GM19035 (cell line): ENCODE results near the gene ABCA13.
A peak's percentile ranks its signal among the peaks of the same experiment; 100 is the strongest.

Source experiments
- ATAC-seq: cut with Tn5 transposase; IDR thresholded peaks from one replicate; pipeline ENCODE4 v1.9.1; 2021; ENCODE audit not compliant: unreplicated experiment

The ABCA13 gene

DNA sequence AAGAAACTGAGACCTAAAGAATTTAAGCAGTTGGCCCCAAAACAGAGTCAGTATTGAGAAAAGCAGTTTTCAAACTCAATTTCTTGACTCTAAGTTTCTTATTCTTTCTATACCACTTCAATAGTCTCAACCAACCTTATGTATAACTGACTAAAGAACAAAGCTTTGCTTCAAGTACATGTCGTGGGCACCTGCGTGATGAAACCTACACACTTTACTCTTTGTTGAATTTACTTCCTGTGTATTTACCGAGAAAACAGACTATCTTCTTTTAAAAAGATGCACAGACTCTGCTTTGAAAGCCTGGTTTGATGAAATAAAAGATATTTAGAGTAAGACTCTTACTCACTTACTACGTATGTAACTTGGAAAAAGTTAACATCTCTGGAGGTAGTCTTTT lies 455.9 kb downstream of the ABCA13 start:
- ATAC-seq, result no peak

DNA sequence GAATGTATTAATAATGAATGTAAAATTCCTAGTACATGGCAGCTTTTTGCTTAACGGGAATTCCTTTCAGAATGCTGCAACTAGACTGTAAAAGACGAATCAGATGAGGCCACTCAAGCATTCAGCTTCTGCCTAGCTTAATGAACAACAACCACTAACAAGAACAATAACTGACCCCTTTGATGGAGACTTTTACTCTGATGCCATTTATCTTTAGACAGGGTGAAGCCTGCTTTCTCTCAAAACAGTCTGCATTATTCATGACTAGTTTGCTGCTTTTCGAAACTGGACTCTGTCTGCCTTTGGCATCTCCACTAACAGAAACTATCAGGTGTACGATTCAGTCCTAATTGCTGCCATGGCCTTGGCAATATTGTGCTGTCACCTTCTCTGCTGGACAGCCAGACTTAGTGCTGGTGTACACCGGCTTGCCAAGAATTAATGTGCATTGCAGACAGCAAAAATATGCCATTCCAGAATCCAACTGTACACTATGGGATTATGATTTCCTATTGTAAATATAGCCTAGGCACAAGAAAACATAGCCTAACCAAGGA lies 457.6 kb downstream of the ABCA13 start:
- ATAC-seq, result no peak

DNA sequence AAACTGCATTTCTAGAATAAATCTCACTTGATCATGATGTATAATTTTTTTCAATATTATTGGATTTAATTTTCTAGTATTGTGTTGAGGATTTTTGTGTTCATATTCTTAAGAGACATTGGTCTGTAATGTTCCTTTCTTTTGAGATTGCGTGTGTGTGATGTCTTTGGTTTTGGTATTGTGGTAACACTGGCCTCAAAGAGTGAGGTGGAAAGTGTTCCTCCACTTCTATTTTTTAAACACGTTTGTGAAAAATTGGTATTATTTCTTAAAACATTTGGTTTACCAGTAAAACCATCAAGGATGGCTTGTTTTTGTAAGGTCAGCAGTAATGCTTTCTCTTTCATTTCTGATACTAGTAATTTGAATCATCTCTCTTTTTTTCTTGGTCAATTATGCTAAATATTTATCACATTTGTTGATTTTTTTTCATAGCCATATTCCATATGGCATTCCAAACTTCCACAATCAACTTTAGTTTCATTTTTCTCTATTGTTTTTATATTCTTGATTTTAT lies 462.9 kb downstream of the ABCA13 start:
- no peak for ATAC-seq

DNA sequence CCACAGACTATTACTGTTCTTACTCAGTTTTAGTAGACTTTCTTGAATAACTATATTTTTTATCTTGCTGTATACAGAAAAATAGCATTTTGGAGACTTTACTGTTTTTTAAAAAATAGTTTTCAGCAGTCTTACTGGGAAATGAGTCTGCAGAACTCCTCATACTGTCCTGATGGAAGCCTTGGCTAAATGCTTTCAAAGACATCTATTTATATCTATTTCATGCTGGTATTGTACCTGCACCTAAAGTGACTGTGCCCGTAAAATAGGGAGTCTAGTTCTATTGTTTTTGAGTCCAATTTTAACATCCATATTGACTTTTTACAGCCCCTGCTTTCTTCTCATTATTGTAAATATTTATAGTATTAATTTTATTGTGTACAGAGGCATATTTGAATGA lies 464.5 kb downstream of the ABCA13 start:
- no peak for ATAC-seq

DNA sequence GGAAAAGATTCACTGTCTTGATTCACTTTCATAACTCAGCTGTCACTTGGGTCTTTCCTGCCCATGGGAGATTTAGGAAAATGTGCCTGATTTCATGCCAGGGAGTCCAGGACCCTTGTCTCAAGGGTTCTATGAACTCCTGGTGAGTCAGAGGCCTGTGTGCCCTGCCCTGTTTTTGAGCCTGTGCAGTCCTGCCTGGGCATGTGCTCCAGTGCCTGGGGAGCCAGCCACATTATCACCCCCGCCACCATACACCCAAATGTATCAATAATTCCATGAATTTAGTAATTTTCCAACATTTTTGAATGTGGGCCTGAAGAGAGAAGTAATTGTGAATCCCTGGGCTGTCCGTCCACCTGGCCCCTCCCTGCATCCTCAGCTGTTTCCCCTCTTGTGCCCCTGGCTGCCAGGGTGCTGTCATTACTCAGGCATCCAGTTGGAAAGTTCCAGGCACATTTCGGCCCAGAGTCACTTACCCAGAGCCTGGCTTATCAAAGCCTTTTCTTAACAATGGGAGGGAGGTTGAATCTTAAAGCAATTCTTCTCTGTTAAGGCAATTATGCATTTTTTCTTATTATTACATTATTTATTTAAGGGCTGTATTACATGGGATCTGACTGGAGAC lies 465.2 kb downstream of the ABCA13 start:
- ATAC-seq, result no peak

DNA sequence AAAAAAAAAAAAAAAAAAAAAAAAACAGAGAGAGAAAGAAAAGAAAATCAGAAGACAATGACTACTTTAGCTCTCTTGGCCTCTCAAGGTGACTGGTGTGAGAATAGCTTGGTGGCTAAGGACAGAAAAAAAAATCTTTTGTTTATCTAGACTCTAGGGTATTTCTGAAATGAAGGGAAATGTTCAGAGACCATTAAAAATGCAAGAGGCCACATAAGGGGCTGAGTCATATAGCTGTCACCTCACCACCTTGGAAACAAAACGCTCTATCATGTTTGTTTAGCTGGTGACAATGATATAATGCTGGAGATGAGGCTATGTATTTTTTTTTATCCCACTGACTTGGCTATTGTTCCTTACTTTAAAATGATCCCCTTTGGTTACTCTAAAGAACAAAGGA lies 466.1 kb downstream of the ABCA13 start:
- ATAC-seq, result peak; percentile 46

DNA sequence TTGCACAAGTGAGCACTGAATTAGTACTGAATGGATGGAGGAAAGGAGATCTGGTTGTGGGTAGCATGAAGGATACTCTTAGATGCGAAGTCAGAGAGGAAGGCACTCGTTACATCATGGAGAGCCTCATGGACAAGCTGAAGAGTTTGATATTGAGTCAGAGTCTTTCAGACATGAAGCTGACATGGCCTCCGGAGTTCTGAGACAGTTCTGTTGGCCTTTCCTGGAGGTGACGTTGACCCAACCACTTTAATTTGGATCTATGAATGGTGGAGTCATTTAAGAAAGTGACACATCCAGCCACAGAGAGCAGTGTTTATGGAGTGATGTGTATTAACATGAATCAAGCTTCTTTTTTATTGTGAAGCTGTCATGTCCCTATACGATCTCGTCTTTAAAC lies 466.8 kb downstream of the ABCA13 start:
- no peak for ATAC-seq

DNA sequence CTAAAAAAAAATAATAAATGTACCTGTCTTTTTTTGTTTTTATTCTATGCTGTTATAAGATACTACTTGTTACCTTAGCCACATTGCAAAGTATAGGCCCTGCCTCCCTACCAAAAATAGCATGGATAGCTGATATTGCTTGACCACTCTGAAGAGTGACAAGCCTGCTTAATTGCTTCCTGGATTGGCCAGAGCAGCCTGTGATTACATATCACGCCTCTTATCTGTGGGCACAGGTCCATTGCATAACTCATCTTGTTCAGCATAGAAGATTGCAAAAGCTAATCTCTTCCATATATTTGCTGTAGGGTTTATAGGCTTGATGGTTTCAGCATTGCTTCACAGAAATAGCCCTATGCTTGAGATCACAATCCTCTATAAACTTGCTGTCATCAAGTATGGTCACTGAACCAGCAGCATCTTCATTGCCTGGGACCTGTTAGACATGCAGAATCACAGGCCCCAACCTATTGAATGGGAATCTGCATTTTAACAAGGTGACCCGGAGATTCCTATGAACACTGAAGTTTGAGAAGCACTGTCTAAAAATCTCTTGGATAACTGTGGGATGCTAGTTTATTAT lies 472.3 kb downstream of the ABCA13 start:
- no peak for ATAC-seq

DNA sequence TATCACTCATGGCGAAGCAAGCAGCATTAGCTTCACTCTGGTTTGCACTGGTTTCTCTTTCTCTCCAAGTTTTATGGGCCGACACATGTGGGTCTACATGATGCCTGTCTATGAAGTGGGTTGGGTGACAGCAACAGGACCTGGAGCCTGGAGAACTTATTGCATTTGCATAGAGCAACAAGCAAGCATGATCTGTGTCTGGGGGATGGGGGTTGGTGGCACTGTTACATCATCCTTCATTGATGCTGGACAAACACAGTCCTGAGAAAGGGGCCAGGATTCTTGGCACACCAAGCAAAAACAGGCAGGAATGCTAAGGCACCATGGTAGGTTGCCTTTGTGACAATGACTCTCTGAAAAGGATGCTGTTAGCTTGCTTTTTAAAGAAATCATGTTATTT lies 486.9 kb downstream of the ABCA13 start:
- ATAC-seq, result no peak

DNA sequence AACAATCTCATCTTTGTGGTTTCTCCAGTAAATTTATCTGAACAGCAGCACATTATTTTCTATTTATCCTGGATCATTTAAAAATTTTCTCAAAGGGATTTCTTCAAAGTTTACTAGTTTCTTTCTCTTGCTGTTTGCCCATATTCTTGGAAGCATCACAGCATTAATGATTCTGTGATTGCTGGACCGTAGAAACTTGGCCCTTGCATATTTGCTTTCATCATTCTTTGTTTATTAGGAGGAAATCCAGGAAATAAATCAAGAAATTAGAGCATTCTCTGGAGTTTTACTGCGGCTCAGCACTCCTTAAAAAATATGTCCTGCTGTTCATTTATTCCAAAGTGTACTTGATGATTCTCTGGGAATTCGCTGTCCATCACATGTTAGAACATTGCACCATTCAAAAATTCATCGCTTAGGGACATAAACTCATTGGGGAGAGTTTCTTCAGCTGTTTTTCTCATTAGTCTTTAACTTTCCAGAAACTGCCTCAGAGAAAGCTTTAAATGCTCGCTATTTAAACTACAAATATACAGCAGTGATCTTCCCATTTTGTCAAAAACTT lies 489.1 kb downstream of the ABCA13 start:
- no peak for ATAC-seq

DNA sequence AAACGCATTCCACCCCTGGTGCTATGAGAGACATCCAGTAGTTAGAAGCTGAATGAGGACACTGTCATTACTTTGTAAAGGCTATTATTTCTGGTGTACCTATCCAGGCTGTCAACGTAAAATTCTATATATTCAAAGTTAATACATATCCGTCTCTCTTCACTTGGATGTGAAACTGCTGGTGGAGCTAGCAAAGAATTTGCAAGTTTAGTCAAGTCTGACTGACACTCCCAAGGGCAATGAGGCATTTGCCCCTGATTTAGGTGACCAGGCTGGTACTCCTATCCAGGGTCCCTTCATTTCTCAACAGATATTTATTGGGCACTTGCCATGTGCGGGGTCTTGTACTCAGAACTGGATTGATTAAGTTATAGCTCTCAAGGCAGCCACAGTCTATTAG lies 493.0 kb downstream of the ABCA13 start:
- ATAC-seq, result no peak

DNA sequence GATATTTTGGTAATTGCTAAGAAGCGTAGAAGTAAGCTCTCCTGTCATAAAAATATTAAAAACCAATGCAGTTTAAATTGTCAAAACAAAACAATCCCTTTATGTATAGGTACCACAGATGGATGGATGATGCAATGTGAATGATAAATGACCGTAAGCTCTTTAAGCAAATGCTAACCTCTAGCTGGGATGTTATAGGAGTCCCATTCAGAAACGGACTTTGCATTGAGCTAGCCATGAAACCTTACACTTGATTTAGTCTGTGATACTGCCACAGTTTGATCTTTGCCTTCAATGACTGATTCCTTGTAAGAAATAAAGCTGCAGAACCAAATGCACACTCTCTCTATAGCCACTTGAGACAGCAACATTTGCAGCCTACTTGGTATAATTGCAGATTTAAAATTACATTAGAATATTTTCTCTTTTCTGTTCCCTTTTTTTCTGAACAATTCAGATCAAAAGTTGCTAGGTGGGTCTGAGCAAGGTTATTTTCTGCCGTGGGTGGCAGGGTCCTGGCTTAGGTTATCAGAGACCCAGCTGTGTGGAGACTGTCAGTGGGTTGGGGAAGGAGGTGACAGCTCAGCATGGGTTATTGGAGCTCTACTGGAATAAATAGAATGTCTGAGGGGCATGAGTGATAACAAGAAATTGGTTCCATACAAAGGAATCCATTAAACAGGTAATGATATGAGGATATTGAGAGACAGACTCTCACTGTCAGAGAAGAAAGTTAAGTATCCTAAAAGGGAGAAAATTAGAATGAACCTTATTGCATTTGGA lies 494.3 kb downstream of the ABCA13 start:
- ATAC-seq, result no peak

DNA sequence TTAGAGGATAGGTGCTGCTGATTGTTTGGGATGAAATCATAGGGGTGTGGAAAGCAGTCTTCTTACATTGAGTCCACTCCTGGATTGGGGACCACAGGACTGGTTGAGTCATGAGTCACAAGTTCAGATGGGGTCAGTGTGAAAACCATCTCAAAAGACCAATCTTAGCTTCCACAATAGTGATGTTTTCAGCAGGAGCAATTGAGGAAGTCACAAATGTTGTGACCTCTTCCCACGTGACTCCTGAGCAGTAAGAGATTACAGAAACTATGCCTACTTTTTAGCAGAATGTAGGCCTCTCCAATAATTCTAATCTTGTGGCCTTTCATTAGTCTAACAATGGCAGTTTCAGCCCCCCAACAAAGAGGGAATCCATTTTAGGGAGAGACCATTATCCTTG lies 496.1 kb downstream of the ABCA13 start:
- no peak for ATAC-seq

DNA sequence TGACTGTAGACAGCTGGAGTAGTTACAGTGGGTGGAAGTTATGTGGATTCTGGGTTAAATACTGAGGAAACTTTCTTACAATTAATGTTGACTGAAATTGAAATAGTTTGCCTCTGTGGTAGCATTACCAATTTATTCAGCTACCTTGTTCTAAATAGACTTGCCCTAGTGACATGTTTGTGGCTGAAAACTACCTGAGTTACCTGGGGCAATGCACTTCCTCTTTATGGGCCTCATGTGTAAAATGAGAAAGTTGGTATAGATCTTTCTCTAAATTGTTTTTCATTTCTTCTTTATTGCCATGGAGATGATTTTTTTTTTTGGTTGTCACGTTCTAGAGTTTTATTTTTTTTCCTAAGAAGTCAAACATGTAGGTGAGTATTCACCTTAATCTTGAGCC lies 500.4 kb downstream of the ABCA13 start:
- ATAC-seq, result no peak

DNA sequence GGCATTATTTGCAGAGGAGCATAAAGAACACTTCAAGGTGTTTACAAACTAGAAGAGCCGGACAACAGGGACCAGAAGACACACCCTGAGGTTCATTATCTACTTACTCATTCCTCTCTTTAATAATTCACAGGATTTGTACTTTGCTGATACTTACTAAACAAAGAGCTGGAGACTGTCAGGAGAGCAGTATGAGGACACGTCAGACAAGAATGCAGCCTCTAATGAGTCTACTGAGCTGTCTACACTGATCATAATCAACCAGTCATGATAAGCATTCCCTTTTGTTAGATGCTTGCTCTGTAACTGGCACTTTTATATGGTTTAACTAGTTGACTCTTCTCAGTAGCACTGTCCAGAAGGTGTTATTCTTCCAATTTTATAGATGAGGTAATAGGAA lies 509.7 kb downstream of the ABCA13 start:
- no peak for ATAC-seq

DNA sequence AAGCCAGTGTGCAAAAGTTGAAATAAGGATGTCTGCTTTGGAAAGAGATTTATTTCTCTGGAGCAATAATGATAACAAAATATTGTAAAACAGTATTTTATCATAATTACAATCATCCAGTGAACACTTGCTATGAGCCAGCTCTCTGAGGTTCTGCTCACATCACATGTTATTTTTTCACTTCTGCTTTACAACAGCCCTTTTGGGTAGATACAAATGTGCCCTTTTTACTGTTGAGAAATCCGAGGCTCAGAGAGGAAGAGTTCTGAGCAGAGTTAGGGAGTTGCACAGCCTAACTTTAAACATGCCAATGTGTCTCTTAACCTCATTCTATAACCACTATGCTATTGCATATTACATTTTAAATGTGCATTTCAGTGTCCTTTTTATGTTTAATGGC lies 520.5 kb downstream of the ABCA13 start:
- no peak for ATAC-seq
